Measurements from ENCODE around the gene CRKL.

CRKL gene

DNA sequence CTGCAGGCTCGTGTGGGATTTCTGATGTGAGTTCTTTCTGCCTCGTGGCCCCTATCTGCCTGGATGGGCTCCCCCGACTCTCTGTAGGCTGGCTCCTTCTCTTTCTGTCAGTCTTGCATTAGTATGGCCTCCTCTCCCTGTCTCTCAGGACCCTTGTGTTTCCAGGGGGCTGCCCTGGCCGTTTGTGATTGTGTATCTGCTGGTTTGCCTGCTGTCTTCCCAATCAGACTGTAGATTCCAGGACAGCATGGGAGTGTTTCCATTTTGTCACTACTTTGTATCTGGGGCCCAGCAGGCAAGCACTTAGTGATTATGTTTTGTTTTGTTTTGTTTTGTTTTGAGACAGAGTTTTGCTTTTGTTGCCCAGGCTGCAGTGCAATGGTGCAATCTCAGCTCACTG, 32.8 kb upstream of the CRKL start:
- H3K4me3 ChIP-seq (ENCODE audit: low read depth, low read length) = no peak overlapping the region
- no peaks in the 10 kb centered on the region for H3K9me3 ChIP-seq (ENCODE audit: control insufficient read depth, low read length)
- H2AFZ ChIP-seq = no peak overlapping the region
- H3K9ac ChIP-seq = no peak overlapping the region
- H3K79me2 ChIP-seq = no peaks in the 10 kb centered on the region
- H3K27ac ChIP-seq = no peak overlapping the region
- no peaks in the 10 kb centered on the region for H3K4me1 ChIP-seq
- no peaks in the 10 kb centered on the region for H3K36me3 ChIP-seq (ENCODE audit: control insufficient read depth, insufficient read depth, low read length)
- H3K4me2 ChIP-seq (ENCODE audit: low read length) = no peak overlapping the region
- TF ChIP-seq, protein P1, sequence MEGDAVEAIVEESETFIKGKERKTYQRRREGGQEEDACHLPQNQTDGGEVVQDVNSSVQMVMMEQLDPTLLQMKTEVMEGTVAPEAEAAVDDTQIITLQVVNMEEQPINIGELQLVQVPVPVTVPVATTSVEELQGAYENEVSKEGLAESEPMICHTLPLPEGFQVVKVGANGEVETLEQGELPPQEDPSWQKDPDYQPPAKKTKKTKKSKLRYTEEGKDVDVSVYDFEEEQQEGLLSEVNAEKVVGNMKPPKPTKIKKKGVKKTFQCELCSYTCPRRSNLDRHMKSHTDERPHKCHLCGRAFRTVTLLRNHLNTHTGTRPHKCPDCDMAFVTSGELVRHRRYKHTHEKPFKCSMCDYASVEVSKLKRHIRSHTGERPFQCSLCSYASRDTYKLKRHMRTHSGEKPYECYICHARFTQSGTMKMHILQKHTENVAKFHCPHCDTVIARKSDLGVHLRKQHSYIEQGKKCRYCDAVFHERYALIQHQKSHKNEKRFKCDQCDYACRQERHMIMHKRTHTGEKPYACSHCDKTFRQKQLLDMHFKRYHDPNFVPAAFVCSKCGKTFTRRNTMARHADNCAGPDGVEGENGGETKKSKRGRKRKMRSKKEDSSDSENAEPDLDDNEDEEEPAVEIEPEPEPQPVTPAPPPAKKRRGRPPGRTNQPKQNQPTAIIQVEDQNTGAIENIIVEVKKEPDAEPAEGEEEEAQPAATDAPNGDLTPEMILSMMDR (IDR thresholded peaks at IDR 0.05) = no peak
- no peaks in the 10 kb centered on the region for H3K27me3 ChIP-seq (ENCODE audit: control insufficient read depth, insufficient read depth, low read length)

DNA sequence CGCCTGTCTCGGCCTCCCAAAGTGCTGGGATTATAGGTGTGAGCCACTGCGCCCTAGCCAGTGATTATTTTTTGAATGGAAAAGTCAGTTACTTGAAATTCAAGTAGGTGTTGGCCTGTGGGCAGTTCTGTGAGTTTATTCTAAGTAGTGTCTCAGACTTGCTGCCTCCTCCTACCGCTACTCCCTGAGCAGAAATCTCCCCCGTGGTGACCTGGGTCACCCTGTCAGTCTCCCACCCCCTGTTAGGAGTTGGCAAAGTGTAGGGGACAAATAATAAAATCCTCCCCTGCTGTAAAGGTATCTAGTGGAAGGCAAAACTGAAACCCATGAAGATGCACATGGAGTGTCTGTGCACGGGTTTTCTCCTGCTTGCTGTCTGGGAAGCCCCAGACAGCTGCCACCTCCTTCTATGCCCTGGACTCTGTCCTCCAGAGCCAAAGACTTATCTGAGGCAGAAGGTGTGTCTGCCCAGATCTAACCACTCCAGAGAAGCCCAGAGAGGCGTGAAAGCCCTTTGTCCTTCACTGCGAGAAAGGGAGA, 32.1 kb upstream of the CRKL start:
- no peaks in the 10 kb centered on the region for H3K36me3 ChIP-seq (ENCODE audit: control insufficient read depth, insufficient read depth, low read length)

DNA sequence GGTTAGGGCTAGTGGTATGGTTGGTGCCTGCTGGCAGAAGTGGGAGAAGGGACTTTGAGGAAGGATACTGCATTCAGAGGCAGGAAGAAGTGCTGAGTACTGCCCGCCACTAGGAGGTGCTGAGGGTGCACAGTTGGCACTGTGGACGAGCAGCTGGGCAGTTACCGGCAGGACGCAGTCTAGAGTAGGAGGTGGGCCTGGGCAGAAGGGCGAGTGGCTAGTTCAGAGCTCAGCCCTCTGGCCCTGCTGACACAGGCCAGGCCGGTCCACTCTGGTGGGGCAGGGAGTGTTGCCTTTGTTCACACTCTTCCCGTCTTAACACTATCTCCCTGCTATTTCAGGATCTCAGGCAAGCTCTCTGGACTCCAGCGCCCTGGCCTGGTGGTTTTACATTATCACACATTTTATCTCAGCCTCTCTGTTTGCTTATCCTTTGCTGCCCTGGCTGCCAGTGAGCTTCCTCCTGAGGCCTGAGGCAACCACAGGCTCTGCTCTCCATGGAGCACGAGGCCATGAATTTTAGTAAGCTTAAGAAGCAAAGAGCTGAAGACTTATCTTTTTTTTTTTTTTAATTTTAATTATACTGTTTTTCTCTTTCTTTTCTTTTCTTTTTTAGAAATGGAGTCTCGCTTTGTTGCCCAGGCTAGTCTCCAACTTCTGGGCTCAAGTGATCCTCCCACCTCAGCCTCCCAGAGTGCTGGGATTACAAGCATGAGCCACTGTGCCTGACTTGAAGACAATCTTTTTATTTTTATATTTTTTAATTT, 31.5 kb upstream of the CRKL start:
- H3K9ac ChIP-seq = no peak overlapping the region
- H3K4me2 ChIP-seq (ENCODE audit: low read length) = peak overlapping the region; percentile 50
- H3K9me3 ChIP-seq (ENCODE audit: control insufficient read depth, low read length) = no peaks in the 10 kb centered on the region
- TF ChIP-seq, protein P1 (IDR thresholded peaks at IDR 0.05) = peak; percentile 67
- no peaks in the 10 kb centered on the region for H3K79me2 ChIP-seq
- H3K27ac ChIP-seq = no peak overlapping the region
- H3K27me3 ChIP-seq (ENCODE audit: control insufficient read depth, insufficient read depth, low read length) = no peaks in the 10 kb centered on the region
- no peaks in the 10 kb centered on the region for H3K36me3 ChIP-seq (ENCODE audit: control insufficient read depth, insufficient read depth, low read length)
- H3K4me3 ChIP-seq (ENCODE audit: low read depth, low read length) = no peak overlapping the region
- peak overlapping the region; percentile 68 for H2AFZ ChIP-seq
- H3K4me1 ChIP-seq = no peaks in the 10 kb centered on the region

More for the DNA sequence above, 32.1 kb upstream of the CRKL start:
- Histone ChIP-seq H3K79me2 (no peaks in the 10 kb centered on the region), H3K4me2 (ENCODE audit: low read length) (no peak overlapping the region), H2AFZ (no peak overlapping the region), H3K27ac (no peak overlapping the region), H3K9me3 (ENCODE audit: control insufficient read depth, low read length) (no peaks in the 10 kb centered on the region), H3K27me3 (ENCODE audit: control insufficient read depth, insufficient read depth, low read length) (no peaks in the 10 kb centered on the region), H3K4me1 (no peaks in the 10 kb centered on the region), H3K4me3 (ENCODE audit: low read depth, low read length) (no peak overlapping the region), H3K9ac (no peak overlapping the region)
- TF ChIP-seq, protein P1 (IDR thresholded peaks at IDR 0.05) = no peak

DNA sequence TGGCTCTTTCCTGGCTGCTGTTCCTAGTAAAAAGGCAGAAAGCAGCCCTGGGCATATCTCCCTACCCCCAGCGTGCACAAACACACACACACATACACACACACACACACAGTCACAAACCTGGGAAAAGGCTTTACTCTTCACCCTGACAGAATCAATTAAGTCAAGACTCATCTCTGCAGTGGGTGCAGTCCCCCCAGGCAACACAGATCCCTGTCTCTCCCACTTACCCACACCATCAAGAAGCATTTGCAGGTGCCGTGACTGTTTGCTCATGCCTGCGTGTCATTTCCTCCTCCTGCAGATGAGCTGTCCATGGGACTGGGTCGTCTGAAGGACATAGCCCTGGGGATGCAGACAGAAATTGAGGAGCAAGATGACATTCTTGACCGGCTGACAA, 29.8 kb upstream of the CRKL start:
- no peak overlapping the region for H3K4me2 ChIP-seq (ENCODE audit: low read length)
- H3K79me2 ChIP-seq = no peaks in the 10 kb centered on the region
- no peak overlapping the region for H3K27ac ChIP-seq
- no peaks in the 10 kb centered on the region for H3K9me3 ChIP-seq (ENCODE audit: control insufficient read depth, low read length)
- H3K27me3 ChIP-seq (ENCODE audit: control insufficient read depth, insufficient read depth, low read length) = no peaks in the 10 kb centered on the region
- TF ChIP-seq, protein P1 (IDR thresholded peaks at IDR 0.05) = no peak
- no peak overlapping the region for H2AFZ ChIP-seq
- H3K36me3 ChIP-seq (ENCODE audit: control insufficient read depth, insufficient read depth, low read length) = no peaks in the 10 kb centered on the region
- H3K4me1 ChIP-seq = no peaks in the 10 kb centered on the region
- no peak overlapping the region for H3K9ac ChIP-seq
- no peak overlapping the region for H3K4me3 ChIP-seq (ENCODE audit: low read depth, low read length)

Measured in parathyroid adenoma (tissue), 2 donors.